HG03457 (cell line): ENCODE results near the gene ZNF555.
A peak's percentile ranks its signal among the peaks of the same experiment; 100 is the strongest.
"Not testable (repeated sequence)": the region's sequence is repeated elsewhere in the genome, so short reads cannot be mapped to it uniquely, and the experiment has no call there.

Experiments used
- ATAC-seq: cut with Tn5 transposase; IDR thresholded peaks from one replicate; pipeline ENCODE4 v1.9.1; 2021; ENCODE audit warnings: moderate number of reproducible peaks; ENCODE audit not compliant: unreplicated experiment

The ZNF555 gene

GRCh38 chr19:2840794-2841791 is at the start of gene ZNF555:
Gene ZNF555 (plus strand): TSS chr19:2841475. CDS start chr19:2841573, 98 bp downstream.
- ATAC-seq, result peak; percentile 83

GRCh38 chr19:2791876-2792275 is 49.4 kb upstream of the ZNF555 start:
- ATAC-seq, result no peak

DNA sequence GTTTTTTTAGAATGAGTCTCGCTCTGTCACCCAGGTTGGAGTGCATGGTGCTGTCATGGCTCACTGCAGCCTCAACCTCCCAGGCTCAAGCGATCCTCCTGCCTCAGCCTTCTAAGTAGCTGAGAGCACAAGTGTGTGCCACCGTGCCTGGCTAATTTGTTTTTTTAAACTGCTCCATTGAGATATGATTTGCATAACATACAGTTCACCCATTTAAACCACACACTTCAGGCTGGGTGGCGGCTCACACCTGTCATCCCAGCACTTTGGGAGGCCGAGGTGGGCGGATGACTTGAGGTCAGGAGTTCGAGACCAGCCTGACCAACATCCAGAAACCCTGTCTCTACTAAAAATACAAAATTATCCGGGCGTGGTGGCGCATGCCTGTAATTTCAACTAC is 48.6 kb upstream of the ZNF555 start:
- ATAC-seq, result not testable (repeated sequence)

- ATAC-seq, result no peak
Measured at GRCh38 chr19:2793126-2793525, 48.1 kb upstream of the ZNF555 start.

GRCh38 chr19:2793577-2793976 is 47.7 kb upstream of the ZNF555 start:
- no peak for ATAC-seq

GRCh38 chr19:2795827-2796658 is 45.2 kb upstream of the ZNF555 start:
- no peak for ATAC-seq

DNA sequence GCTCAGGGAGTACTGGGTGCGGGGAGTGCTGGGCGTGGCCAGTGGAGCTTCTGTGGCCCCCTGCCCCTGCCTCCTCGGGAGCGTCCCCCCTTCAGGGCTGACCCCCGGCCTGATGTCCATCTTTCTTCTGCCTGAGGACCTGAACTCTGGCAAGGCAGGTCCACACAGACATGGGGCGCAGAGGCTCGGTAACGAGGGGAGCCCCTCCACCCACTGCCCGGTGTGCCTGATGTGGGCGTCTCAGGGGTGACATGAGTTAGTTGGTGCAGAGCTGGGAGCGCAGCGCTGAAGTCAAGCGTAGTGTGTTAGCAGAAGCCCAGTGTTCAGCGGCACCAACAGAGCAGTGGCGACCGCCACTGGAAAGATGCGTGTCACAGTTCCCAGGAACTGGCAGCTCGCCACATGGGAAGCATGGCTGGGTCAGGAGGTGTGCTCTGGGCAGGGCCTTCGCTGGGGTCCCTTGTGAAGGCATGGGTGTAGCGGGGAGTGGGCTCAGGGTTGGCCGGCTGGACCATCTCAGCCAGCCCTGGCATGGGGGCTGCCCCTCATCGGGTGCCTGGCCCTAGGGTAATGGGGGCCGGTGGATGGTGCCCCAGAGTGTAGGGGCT is 44.5 kb upstream of the ZNF555 start:
- no peak for ATAC-seq

DNA sequence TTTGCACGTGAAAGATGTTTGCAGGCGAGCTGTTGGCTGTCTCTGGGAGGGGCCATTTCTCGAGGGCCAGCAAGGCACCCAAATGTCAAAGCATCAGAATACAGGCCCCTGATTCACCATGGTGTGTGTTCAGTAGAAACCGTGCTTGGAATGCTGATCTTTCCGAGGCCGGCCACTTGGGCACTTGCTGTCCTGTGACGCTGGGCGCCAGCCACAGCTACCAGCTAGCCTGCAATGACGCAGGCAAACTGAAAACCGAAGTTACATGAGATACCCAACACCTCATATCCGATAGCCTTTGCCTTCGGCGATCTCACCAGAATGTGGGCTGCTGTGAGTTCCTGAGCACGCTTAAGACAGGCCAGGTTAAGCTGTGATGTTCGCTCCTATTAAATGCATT is 44.0 kb upstream of the ZNF555 start:
- no peak for ATAC-seq

GRCh38 chr19:2798158-2798685 is 43.1 kb upstream of the ZNF555 start:
- ATAC-seq, result no peak

DNA sequence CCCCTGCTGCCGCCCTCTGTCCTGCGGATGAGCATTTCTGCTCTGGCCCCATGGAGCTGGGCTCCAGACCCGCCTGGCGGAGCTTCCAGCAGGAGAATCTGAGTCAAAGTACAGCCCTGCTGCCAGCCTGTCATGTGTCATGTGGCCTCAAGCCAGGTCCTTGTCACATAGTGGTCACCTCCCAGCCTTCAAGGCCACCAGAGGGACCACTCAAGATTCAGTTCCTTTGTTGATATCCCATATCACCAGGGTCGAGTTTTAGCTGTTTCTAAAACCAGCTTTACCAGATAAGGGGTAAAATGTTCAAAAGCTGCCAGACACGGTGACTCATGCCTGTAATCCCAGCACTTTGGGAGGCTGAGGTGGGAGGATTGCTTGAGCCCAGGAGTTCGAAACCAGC is 42.5 kb upstream of the ZNF555 start:
- ATAC-seq, result no peak

- ATAC-seq, result no peak
Measured at GRCh38 chr19:2799273-2800020, 41.8 kb upstream of the ZNF555 start.

- no peak for ATAC-seq
Measured at GRCh38 chr19:2800506-2800905, 40.8 kb upstream of the ZNF555 start.

DNA sequence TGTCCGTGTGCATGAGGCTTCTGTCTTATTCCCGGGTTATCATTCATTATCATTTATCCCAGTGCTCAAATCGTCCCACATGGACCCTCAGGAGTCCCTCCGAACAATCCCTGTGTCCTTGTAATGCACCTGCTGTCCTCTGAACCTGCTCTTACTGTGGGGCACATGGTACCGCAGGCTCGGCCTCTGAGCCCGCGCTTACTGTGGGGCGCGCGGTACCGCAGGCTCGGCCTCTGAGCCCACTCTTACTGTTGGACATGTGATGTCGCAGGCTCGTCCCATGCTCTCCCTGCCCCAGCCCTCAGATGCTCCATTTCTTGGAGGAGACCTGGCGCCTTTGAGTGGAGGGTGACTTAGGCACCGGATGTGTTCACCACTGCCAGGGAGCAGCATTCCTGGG is 38.4 kb upstream of the ZNF555 start:
- ATAC-seq, result no peak

- no peak for ATAC-seq
Measured at GRCh38 chr19:2803486-2804155, 37.7 kb upstream of the ZNF555 start.

- ATAC-seq, result no peak
Measured at GRCh38 chr19:2804156-2805004, 36.9 kb upstream of the ZNF555 start.

GRCh38 chr19:2805261-2805900 is 35.9 kb upstream of the ZNF555 start:
- ATAC-seq, result no peak

DNA sequence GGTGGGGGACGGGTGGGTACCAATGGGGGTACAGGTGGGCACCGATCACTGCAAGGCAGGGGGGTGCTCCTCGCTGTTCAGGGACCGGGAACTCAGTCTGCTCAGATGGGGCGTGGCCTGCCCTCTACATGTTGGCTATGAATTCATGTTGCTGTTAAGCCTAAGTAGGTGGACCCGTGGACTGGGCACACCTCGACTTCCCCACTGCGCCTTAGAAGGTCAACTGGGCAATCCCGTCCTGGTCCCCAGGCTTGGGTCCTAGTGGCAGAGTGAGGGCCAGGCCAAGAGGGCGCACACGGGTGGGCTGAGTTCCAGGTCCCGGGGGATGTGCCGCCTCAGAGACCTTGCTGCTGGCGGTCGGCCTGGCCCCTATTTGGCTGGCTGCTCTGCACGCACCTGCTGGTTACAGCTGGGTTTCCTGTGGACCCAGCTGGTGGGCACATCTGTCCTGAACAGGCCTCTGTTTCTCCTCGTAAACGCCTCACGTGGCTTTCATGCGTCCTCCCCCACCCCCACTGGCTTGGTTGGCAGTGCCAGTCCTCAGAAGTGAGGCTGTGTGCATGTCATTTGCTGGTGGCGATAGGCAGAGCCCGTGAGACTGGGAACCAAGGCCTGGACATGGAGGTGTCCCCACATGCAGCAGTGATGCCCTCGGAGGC is 35.2 kb upstream of the ZNF555 start:
- no peak for ATAC-seq
